Stimulated activated CD4-positive, alpha-beta T cell treated with anti-CD3 and anti-CD28 coated beads, TNF-alpha, amount 100 ng/mL, for 1 hour (primary cell): ENCODE data around the gene MAMDC4.
"Not testable (repeated sequence)": the region's sequence is repeated elsewhere in the genome, so short reads cannot be mapped to it uniquely, and the experiment has no call there.

Experiments
- DNase-seq, 3 donors: peaks; one replicate each; pipeline ENCODE4 v3.0.0-alpha.2; 2020; ENCODE audit warnings: low read depth in 3 of 3, low spot score in 1 of 3

The MAMDC4 gene

DNA sequence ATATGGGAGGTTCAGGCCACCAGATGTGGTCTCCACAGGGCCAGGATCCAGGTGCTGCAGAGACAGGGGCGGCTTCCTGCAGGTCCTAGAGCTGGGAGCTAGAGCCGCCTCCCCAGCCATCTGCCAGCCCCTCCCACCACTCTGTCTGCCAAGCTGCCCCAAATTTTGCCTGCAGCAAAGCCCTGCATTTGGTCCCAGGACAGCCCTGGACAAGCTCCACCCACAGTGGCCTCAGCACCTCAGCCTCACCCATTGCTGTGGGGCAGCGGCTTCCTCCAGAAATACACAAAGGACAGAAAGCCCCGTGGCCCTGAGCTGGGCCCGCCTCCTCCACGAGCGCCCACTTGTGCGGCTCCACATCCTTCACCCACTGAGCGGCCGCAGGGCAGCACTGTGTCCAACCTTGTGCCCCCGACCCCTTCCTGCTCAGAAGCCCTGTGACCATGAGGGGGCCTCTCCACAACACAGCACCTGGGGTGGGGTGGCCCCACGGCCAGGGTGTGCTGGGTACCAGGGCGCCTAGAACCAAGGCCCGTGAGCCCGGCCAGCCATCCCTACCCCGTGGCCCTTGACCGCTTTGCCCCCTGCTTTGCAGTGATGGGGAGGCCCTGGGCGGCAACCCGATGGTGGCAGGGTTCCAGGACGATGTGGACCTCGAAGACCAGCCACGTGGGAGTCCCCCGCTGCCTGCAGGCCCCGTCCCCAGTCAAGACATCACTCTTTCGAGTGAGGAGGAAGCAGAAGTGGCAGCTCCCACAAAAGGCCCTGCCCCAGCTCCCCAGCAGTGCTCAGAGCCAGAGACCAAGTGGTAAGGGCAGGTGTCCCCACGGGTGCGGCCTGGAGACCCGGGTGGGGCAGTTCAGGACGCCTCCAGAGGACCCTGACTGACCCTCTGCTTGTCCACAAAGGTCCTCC lies 13.6 kb upstream of the MAMDC4 start:
- no peak for DNase-seq

DNA sequence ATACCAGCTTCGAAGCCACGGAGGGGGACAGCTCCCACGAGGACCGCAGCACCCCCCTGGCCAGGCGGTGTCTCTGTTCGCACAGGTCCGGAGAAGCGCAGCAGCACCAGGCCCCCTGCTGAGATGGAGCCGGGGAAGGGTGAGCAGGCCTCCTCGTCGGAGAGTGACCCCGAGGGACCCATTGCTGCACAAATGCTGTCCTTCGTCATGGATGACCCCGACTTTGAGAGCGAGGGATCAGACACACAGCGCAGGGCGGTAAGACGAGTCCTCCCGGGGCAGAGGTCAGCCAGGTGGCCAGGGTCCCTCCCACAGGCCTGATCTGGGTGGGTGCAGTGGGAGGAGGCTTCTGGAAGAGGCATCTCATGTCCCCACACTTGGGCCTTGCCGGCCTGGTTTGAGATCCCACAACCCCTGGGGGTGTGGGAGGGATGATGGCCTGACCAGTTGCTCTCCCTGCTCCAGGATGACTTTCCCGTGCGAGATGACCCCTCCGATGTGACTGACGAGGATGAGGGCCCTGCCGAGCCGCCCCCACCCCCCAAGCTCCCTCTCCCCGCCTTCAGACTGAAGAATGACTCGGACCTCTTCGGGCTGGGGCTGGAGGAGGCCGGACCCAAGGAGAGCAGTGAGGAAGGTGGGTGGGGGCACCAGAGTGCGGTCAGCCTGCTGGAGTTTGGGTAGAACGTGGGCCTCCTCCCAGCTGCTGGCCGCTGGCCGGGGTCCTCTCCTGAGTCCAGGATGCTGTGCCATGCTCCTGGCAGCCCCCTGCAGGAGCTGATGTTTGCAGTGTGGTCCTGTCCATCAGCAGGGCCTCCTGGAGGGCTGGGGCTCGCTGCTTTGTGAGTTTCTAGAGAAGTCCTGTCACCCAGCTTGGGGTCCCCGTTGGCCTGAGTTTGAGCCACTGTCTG lies 12.7 kb upstream of the MAMDC4 start:
- DNase-seq = no peak

- no peak for DNase-seq
Observed at GRCh38 chr9:136840140-136840876, 11.8 kb upstream of the MAMDC4 start.

DNA sequence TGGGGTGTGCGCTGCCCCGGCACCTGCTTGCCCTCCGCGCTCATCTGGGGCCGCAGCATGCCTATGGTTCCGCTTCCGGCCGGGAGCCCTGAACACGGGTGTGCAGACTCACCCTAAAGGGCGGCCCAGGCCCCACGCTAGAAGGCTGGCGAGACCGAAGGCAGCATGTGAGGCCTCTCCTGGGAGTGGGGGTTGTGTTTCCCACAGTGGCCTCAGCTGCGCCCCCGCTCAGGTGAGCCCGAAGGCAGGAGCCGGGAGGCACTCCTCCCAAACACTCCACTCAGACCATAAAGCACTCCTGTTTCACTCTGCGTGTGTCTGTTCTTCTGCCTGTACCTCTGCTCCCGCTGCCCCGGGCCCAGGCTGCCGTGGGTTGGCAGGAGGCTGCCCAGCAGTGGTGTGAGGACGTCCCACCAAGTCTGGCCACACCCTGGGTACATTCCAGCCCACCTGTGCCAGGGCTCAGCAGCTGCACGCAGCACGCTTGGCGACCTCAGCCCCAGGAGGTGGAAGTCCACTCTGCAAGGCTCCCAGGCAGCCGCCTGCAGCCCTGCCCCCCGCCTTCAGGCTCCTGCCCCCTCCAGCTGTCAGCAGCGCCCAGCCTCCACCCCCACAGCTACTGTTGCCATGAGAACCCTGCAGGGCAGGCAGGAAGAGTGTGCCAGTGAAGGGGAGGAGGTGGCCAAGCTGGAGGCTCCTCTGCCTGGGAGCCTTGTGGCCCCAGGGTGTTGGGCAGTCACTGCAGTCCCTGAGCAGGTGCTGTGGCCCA lies 11.1 kb upstream of the MAMDC4 start:
- DNase-seq = no peak

DNA sequence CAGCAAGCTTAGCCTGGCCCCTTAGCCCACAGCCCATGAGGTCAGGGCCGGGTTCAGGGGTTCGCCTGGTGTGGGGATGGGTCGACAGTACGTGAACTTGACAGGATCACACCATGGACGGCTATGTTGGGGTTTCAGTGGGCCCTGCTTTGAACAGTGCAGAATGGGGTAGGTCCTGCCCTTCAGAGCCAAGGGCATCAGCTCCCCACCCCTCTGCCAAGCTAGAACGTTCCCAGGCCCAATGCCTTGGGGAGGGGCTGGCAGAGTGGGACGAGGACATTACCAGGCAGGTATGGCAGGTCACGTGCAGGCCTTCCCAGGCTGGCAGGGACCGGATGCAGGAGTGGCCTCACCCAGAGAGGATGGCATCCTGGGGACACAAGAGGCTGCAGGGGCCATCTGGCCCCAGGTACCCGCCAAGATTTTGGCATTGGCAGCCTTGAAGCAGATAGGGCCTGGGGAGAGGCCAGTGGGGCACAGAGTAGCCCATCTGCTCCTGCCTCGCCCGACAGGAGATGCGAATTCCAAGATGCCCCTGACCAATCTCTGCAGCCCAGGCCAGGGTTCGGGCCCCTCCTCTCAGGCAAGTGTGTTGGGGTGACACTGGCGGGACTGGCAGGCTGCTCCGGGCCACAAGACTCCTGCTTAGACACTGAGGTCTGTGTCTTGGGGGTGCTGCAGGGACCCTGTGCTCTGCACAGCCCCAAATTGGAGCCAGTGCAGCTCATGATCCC lies 10.3 kb upstream of the MAMDC4 start:
- DNase-seq = not testable (repeated sequence)

DNA sequence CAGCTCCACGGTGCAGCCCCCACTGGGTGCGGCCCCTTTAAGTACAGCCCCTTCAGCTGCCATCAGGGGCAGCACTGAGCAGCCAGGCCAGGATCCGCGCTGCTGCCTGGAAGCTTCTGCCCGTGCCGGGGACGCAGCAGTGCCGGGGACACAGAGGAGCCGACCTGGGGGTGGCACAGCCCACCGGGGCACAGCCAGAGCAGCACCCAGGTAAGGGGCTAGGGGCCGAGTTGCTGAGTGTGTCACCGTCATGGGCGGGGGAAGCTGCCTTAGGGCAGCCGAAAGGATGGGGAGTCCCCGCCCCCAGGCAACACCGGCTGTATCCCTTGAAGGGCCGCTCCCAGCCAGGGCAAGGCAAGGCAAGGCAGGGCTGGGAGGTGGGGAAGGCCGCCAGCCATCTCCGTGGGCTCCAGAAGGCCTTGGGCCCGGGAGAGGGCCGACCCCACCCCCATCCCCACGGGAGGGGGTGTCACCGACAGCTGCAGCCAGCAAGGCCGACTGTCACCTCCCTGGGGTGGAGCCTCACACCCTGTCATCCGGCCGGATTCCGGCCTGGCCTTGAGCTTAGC lies 9.7 kb upstream of the MAMDC4 start, which contains the start of gene AJM1:
Gene AJM1, plus strand, starts transcription at position 99 of the 569 bp plus-strand sequence. CDS start 1,937 bp downstream, outside the sequence.
- peak; percentile 52 to 71 (median 53) for DNase-seq

GRCh38 chr9:136843159-136843800 lies 8.9 kb upstream of the MAMDC4 start:
- DNase-seq = not testable (repeated sequence)

GRCh38 chr9:136843801-136844740 lies 8.1 kb upstream of the MAMDC4 start:
- DNase-seq = peak in 2 of 3 donors; percentile 36 to 60

GRCh38 chr9:136844761-136845464 lies 7.2 kb upstream of the MAMDC4 start:
- DNase-seq = no peak

DNA sequence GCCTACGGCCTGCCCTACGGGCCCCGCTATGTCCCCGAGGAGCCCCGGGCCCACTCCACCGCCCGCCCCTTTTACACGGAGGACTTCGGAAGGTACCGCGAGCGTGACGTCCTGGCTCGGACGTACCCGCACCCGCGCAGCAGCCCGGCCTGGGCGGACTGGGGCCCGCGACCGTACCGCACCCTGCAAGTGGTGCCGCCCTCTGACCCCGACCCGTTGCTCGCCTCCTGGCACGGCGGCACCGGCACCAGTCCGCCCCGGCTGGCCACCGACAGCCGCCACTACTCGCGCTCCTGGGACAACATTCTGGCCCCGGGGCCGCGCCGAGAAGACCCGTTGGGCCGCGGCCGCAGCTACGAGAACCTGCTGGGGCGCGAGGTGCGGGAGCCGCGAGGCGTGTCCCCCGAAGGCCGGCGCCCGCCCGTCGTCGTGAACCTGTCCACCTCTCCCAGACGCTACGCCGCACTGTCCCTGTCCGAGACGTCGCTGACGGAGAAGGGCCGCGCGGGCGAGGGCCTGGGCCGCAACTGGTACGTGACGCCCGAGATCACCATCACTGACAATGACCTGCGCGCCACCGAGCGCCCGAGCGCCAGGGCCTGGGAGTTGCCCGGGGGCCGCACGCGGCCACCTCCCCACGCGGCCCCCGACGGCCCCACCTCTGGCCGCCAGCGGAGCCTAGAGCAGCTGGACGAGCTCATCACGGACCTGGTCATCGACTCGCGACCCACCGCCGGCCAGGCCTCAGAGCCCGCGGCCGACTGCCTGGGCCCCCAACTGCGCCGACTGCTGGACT lies 6.5 kb upstream of the MAMDC4 start:
- DNase-seq = no peak

- DNase-seq = no peak
Observed at GRCh38 chr9:136846376-136847087, 5.6 kb upstream of the MAMDC4 start.

DNA sequence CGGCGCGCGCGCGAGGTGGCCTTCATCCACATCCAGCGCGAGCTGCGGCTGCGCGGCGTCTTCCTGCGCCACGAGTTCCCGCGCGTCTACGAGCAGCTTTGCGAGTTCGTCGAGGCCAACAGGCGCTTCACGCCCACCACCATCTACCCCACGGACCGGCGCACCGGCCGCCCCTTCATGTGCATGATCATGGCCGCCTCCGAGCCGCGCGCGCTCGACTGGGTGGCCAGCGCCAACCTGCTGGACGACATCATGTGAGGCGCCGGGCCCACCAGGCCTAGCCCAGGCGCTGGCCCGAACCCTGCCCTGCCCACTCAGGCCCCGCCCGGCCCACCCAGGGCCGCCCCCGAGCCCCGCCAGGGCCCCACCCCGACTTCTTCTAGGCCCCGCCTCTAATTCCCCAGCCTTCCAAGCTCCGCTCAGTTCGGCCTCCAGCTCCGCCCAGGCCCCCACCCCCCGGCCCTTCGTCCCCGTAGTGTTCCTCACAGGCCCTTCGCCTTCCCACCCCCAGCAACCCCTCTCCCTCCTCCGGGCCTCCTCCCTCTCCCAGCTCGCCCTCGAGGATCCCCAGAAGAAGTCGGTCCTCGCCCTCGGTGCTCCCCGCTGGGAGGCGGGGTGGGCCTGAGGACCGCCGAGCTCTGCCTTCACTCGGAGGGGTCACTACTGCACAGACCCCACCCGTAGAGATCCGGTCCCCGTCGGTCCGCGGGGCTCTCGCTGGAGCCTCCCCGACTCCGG lies 4.9 kb upstream of the MAMDC4 start:
- no peak for DNase-seq

DNA sequence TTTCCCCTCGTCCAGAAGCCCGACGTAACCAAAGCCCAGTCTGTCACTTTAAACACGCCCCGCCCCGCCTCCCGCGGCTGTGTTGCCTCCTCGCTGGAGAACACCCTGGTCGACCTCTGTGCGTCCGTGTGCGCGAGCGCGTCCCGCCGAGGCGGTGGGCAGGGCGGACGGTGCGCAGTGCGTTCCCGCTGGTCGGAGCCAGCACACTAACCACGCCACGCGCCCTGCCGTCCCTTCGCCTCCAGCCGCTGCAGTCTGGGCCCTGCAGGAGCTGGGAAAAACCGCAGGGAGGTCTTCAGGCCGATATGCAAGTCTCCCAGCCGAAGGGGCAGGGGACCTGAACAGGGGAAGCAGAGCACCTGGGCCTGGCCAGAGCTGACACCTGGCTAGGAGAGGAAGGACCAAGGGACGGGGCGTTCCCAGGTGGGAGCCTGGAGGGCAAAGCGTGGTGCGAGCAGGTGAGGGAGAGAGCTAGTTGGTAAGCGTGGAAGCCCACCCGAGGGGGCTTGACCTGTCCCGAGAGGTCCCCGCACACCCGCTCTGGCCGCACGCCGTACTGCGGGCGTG lies 4.2 kb upstream of the MAMDC4 start:
- peak; percentile 21 to 56 (median 36) for DNase-seq

GRCh38 chr9:136848393-136849037 lies 3.6 kb upstream of the MAMDC4 start:
- DNase-seq = no peak
